Epithelial cell of proximal tubule (primary cell): Measurements from ENCODE around the gene PCDH1. TPM values are rescaled to one million over a fixed set of nuclear protein-coding genes. Genes with fewer than 3 reads are reported as not detected.

Source experiments
- DNase-seq: peaks from one replicate; pipeline ENCODE4 v3.0.0-alpha.2; 2011; ENCODE audit warnings: low read depth
- H3K4me3 ChIP-seq: 2 replicates; pipeline ENCODE4 v1.5.1; 2011; ENCODE audit warnings: low read depth, mild to moderate bottlenecking, low read length
- CTCF ChIP-seq: conservative IDR thresholded peaks from 2 replicates; pipeline ENCODE4 v1.5.1; 2012; ENCODE audit warnings: low read depth, mild to moderate bottlenecking, low read length
- total RNA-seq: library from RNA; depleted of rRNA; stranded (reverse); fragments of >200 nt; gene quantifications from 2 replicates; pipeline ENCODE4 v1.2.3, GENCODE V29; 2015

Gene PCDH1
- total RNA-seq, 1 donor from 2014 or later, result 17.4 TPM

DNA sequence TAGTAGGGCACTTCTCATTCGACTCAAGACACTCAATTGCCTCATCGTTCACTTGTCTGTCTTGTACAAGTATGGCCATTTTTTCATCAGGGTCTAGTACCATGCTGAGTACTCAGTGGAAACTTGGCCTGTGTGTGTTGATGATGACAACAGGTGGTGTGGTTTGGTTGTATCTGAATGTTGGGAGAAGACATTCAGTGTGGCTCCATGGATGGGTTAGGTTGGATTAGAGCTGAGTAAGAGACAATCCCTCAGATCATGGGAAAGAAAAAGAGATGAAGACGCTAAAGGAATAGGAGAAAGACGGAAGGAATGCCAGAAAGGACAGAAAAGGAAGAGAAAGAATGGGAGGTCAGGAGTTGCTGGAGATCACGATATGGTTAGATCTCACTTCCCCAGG, 17.0 kb downstream of the PCDH1 start:
- no peak for DNase-seq
- no peak overlapping the region for H3K4me3 ChIP-seq
- no peak for TF ChIP-seq CTCF

DNA sequence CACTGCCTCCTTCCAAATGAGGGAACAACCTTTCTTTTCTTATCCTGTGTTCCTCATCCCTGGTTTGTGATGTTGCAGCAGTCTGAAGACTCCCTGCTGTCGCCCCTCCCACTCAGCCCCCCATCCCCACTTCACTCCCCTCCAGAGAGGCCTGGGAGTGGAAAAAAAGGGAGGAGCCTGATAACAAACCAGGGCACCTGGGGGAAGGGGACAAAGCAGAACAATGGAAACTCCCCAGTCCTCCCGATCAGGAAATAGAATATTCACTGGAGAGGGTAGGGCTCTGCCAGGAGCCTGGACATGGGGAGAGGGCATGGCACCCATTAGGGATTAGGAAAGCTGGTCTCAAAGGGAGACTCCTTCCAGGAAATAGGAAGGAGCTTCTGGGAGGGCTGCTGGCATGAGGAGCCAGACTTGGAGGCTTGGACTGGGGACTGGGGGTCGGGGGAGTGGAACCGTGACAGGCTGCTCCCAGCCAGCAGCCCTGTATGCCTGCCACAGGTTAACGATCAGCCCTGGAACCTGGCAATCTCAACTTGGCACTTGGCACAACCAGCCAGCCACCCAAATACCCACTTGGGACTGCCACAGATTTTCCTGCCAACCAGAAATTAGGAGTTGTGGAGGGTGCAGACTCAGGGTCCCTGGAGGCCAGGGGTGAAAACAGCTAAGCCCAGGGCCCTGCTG, 20.0 kb downstream of the PCDH1 start:
- no peak overlapping the region for H3K4me3 ChIP-seq
- no peak for TF ChIP-seq CTCF
- DNase-seq, result no peak

GRCh38 chr5:141857226-141857625, 21.0 kb downstream of the PCDH1 start:
- no peak for DNase-seq

GRCh38 chr5:141856037-141856790, 22.0 kb downstream of the PCDH1 start:
- TF ChIP-seq CTCF, result no peak
- no peak overlapping the region for H3K4me3 ChIP-seq
- DNase-seq, result no peak

More at GRCh38 chr5:141857226-141857625, 21.0 kb downstream of the PCDH1 start:
- no peak overlapping the region for H3K4me3 ChIP-seq
- no peak for TF ChIP-seq CTCF

DNA sequence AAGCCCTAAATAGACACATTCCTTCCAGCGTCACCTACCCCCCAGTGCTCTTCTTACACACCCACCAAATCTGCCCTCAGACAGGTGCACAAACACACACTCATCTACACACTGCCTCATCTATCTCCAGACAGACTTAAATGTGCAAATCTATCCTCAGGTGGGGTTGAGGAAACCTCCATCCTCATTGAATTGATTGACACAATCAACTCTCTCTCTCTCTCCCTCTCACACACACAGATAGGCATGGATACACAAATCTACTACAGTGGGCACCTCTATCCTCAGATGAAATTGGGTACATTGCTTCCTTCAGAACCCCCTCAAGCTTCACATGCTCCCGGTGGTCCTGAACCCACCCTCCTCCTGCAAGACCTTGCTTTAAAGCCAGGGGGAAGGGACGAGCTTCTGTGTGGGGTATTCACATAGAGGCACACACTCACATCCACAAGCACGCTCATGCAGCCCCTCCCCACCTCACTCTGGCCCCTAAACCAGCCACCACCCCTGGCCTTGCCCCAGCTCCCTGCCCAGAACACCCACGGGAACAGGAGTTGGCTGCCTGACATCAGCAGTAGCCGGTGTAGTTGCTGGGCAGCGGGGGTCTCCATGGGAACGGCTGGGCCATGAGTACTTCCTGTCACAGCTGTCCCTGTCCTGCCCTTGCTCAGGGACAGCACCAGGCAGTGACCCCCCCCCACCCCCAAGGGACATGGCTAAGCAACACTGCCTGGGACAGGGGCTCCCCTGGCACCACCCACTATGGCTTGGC, 22.8 kb downstream of the PCDH1 start:
- no peak for DNase-seq
- H3K4me3 ChIP-seq, result no peak overlapping the region
- no peak for TF ChIP-seq CTCF

DNA sequence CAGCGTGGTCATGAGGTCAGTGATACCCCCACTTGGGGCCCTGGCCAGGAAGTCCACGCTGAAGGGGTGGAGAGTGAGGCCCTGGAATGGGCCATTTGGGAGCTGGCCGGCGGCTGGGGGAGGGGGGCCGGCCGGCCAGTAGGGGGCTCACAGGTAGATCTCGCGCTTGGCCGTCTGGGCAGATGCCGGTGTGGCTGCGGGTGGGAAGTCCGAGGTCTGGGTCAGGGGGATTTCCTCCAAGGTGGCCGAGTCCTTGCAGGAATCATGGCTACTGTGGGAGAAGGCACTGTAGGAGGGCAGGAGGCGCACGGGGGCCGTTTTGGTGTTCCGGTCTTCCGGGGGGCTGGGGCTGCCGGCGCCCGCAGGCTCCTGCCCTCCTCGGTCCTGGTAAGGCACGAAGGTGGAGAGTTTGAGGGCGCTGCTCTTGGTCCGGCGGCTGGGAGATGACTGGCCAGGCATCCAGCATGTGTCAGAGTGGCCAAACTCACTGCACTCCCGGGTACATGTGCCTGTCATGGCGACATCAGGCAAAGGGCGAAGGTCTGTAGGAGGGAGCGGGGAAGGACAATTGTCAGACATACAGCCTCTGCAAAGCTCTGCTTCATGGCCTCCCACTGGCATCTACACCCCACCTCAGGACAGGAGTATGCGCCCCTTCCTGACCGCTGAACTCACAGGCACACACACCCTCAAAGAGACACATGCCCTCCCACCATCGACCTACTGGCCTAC, 24.1 kb downstream of the PCDH1 start:
- H3K4me3 ChIP-seq, result no peak overlapping the region
- TF ChIP-seq CTCF, result no peak
- no peak for DNase-seq
